HUES64 (cell line): ENCODE data around the gene ACVR1C.

Experiments
- H3K27ac ChIP-seq: 2 replicates; pipeline ENCODE4 v1.7.0; 2013; ENCODE audit warnings: low read depth, low read length, inconsistent platforms
- H3K27me3 ChIP-seq: 2 replicates; pipeline ENCODE4 v1.6.1; 2013; ENCODE audit warnings: mild to moderate bottlenecking, low read length; ENCODE audit not compliant: insufficient read depth
- H3K36me3 ChIP-seq: 2 replicates; pipeline ENCODE4 v1.6.1; 2013; ENCODE audit warnings: mild to moderate bottlenecking, low read length; ENCODE audit not compliant: insufficient read depth
- H3K4me1 ChIP-seq: 2 replicates; pipeline ENCODE4 v1.6.1; 2013; ENCODE audit warnings: mild to moderate bottlenecking, low read length, moderate library complexity; ENCODE audit not compliant: insufficient read depth
- H3K4me3 ChIP-seq: 2 replicates; pipeline ENCODE4 v1.5.1; 2013; ENCODE audit warnings: mild to moderate bottlenecking, low read length, moderate library complexity
- H3K9ac ChIP-seq: 2 replicates; pipeline ENCODE4 v1.6.1; 2013; ENCODE audit warnings: mild to moderate bottlenecking, low read depth, low read length
- H3K9me3 ChIP-seq: 2 replicates; pipeline ENCODE4 v1.6.1; 2013; ENCODE audit warnings: low read depth, low read length; ENCODE audit not compliant: insufficient read depth
- WGBS: fragments of 150-250, 120-280 bp; methylation state at CpG from one replicate; pipeline ENCODE4 v1.1.7; 2013; ENCODE audit warnings: missing lambda C conversion rate; 5-methylcytosine and 5-hydroxymethylcytosine counted together

Gene ACVR1C

DNA sequence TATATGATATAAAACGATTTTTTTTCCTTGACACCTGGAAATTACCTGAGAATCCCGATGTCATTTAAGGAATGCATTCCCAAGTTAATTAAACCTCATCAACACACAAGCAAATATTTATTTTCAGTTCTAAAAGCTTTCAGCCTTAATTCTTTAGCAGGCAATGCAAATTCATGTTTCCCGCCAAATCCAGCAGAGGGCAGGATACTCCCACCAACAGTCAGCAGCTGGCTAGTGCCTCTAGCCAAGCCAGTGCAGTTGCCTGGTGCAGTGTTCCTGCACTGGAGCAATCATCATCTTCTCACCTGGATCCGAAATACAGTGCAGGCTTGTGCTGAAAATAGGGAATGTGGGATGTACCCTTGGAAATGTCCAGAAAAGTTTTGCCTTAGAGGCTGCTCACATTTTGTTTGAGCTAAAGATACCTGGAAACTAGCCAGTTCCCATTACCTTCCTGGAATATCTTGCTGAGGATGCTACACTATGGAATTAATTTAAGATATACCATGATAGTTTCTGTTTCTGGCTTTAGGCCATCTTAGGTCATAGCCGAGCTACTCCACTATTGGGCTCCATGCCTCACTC is 136.4 kb downstream of the ACVR1C start:
- 25% methylated on average over 5 of the region's 5 CpGs for WGBS
- no peaks in the 10 kb centered on the region for H3K9me3 ChIP-seq
- no peak overlapping the region for H3K9ac ChIP-seq
- no peaks in the 10 kb centered on the region for H3K27me3 ChIP-seq
- H3K4me3 ChIP-seq: no peak overlapping the region
- H3K27ac ChIP-seq: no peak overlapping the region
- H3K4me1 ChIP-seq: no peaks in the 10 kb centered on the region
- H3K36me3 ChIP-seq: no peaks in the 10 kb centered on the region

DNA sequence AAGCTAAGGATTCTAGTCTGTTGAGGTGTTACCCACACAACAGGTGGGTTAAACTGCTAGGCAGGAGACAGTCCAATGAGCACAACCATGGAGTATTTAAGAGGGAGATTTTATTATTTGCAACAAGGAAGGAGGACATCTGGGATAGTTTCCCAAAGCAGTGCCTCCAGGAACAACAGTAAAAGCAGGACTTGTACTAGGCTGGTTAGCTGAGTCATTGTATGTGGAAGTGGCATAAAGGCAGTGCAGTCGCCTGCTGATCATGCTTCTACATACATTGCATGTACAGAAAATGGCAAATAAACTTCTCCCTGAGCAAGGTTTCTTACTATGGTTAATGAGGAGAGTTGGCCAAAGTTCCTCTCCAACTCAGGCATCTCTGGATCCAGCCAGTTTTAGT is 138.7 kb downstream of the ACVR1C start:
- Histone ChIP-seq H3K27me3 (no peaks in the 10 kb centered on the region), H3K9ac (no peak overlapping the region), H3K36me3 (no peaks in the 10 kb centered on the region), H3K4me1 (no peaks in the 10 kb centered on the region), H3K9me3 (no peaks in the 10 kb centered on the region), H3K4me3 (no peak overlapping the region), H3K27ac (no peak overlapping the region)
- WGBS: 89% methylated on average over 1 of the region's 1 CpG

DNA sequence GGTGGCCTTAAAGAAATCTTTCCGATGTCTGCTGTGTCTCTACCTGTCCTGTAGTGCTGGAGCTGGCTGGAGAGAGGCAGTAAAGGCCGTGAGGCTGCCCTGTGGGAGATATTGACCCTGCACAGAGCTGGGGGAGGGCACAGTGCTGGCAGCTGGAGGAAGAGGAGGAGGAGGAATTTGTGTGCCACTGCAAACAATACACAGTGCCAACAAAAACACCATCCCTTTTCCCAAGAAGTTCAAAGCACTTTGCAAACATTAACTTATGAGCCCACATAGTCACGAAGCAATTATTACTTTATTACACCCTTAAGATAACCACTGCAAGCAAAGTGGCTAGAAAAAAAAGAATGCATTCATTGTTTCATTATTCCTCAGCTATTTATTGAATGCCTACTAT is 139.8 kb downstream of the ACVR1C start:
- Histone ChIP-seq H3K4me1 (no peaks in the 10 kb centered on the region), H3K27me3 (no peaks in the 10 kb centered on the region), H3K27ac (no peak overlapping the region), H3K9me3 (no peaks in the 10 kb centered on the region), H3K9ac (no peak overlapping the region), H3K36me3 (no peaks in the 10 kb centered on the region), H3K4me3 (no peak overlapping the region)
- 81% methylated on average over 3 of the region's 3 CpGs for WGBS

DNA sequence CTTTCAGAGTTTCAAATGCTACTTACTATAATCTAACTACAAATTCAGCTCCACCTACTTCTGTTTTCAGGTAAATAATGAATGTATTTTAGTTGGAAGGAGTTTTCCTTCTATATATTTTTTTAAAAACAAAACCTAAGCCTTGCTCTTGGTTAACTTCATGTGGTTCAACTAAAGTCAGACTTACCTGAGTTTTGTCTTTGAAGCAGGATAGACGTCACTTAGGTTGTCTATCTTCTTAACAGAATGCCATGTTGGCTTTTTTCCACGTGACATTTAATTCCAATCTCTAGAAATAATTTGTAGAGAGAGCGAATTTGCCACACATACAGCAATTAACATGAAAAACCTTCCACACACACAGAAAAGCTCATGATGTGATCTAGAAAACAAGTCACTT is 140.9 kb downstream of the ACVR1C start:
- Histone ChIP-seq H3K9ac (no peak overlapping the region), H3K36me3 (no peaks in the 10 kb centered on the region), H3K27me3 (no peaks in the 10 kb centered on the region), H3K4me3 (no peak overlapping the region), H3K9me3 (no peaks in the 10 kb centered on the region), H3K4me1 (no peaks in the 10 kb centered on the region), H3K27ac (no peak overlapping the region)
- 94% methylated on average over 3 of the region's 3 CpGs for WGBS

DNA sequence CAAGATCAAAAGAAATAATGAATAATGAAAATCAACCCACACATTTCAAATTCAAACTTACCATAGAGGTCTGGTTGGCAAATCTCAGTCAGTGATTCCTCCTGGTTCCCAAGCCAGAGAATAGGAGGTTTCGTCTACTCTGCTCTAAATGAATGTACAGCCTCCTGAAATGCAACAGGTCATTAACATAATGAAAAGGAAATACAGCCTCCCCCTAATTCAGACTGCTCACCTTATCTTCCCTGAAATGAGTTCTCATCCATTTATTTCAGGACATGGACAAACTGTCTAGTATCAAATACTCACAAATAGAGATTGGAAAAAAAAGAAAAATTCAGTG is 141.4 kb downstream of the ACVR1C start:
- 84% methylated on average over 1 of the region's 1 CpG for WGBS
- no peak overlapping the region for H3K9ac ChIP-seq
- H3K9me3 ChIP-seq: no peaks in the 10 kb centered on the region
- no peaks in the 10 kb centered on the region for H3K27me3 ChIP-seq
- H3K27ac ChIP-seq: no peak overlapping the region
- H3K36me3 ChIP-seq: no peaks in the 10 kb centered on the region
- no peaks in the 10 kb centered on the region for H3K4me1 ChIP-seq
- H3K4me3 ChIP-seq: no peak overlapping the region

DNA sequence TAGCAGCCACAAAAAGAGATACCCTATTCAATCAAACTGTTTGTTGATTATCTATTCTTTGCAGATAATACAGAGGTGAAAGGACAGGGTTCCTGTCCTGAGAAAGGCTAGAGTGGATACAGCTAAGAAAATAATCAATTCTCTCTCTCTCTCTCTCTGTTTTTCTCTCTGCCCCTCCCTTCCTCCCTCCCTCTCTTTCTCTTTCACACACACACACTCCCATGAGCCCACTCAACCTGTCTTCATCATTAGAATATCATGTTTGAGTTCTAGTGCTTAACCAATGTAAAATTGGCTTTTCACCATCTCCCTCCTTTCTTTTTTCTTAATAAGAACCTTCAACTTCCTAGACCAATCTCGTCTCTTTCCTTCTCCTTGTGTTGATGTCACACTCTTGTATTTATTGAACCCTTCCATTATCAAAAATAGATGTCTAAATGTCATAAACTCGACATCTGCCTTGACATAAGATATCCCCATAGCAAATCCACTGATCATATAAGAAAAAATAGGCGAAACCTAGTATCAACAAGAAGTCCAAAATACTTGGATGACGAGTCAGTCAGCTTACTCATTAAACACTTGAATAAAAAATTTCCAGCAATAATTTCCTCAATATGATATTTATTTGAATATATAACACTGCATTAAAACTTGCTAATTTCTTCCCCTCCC is 141.9 kb downstream of the ACVR1C start:
- H3K9me3 ChIP-seq: no peaks in the 10 kb centered on the region
- H3K9ac ChIP-seq: no peak overlapping the region
- no peaks in the 10 kb centered on the region for H3K36me3 ChIP-seq
- no peaks in the 10 kb centered on the region for H3K4me1 ChIP-seq
- H3K27ac ChIP-seq: no peak overlapping the region
- WGBS: 92% methylated on average over 4 of the region's 4 CpGs
- no peak overlapping the region for H3K4me3 ChIP-seq
- no peaks in the 10 kb centered on the region for H3K27me3 ChIP-seq

DNA sequence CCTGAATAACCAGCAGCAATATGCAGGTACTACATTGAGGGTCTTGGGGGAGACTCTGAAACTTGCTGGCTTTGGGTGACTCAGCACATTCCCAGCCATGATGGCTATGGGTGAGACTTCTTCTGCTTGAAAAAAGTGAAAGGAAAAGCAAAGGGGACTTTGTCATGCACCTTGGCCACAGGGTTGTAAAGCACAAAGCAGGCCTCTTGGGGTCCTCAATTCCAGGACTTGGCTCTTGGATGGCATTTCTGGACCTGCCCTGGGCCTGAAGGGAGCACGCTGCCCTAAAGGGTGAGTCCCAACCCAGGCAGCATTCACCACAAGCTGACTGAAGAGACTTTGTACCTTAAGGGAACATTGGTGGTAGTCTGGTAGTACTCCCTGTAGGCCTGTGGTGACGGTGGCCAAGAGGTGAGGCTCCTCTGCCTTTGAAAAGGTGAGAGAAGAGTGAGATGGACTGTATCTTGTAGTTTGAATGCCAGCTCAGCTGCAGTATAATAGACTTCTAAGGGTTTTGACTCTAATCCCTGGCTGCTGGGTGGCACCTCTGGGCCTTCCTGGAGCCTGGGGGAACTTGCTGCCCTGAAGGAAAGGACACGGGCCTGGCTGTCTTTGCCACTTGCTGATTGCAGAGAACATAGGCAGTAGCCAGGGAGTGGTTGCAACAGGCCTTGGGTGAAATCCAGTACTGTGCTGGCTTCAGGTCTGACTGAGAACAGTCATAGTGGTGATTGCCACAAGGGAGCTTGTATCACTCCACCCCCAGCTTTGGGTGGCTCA is 148.3 kb downstream of the ACVR1C start:
- Histone ChIP-seq H3K36me3 (no peaks in the 10 kb centered on the region), H3K4me1 (no peaks in the 10 kb centered on the region), H3K27me3 (no peaks in the 10 kb centered on the region), H3K9me3 (no peaks in the 10 kb centered on the region), H3K9ac (no peak overlapping the region), H3K27ac (no peak overlapping the region), H3K4me3 (no peak overlapping the region)
- WGBS: 97% methylated on average over 3 of the region's 3 CpGs

DNA sequence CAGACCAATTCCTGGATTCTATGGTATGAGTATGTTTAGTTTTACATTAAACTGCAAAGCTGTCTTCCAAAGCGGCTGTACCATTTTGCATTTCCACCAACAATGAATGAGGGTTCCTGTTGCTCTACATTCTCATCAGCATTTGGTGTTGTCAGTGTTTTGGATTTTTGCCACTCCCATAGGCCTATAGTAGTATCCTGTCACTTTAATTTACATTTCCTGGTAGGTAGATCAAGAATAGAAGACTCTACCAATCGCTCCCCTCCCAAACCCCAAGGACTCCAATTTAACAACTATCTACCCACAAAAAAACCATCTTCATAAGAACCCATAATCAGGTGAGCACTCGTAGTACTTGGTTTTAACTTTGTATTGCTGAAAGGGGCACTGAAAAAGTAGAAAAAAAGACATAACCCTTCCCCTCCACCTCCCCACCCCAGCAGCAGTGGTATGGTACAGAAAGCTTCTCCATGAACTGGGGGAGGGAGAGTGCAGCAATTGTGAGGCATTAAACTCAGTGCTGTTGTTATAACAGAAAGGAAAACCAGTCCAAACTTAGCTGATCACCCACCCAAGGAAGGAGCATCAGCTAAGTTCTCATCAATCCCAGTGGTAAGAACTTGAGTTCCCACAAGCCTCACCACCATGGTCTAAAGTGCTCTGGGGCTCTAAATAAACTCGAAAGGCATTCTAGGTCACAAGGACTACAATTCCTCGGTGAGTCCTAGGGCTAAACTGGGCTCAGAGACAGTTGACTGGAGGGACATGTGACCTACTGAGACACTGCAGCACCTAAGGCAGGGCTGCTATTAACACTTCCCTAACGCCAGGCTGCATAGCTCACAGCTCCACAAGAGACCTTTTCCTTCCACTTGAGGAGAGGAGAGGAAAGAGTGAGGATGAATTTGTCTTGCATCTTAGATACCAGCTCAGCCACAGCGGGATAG is 149.3 kb downstream of the ACVR1C start:
- 92% methylated on average over 6 of the region's 7 CpGs for WGBS
- no peak overlapping the region for H3K9ac ChIP-seq
- no peaks in the 10 kb centered on the region for H3K36me3 ChIP-seq
- no peaks in the 10 kb centered on the region for H3K9me3 ChIP-seq
- no peak overlapping the region for H3K27ac ChIP-seq
- H3K4me3 ChIP-seq: no peak overlapping the region
- no peaks in the 10 kb centered on the region for H3K27me3 ChIP-seq
- H3K4me1 ChIP-seq: no peaks in the 10 kb centered on the region

DNA sequence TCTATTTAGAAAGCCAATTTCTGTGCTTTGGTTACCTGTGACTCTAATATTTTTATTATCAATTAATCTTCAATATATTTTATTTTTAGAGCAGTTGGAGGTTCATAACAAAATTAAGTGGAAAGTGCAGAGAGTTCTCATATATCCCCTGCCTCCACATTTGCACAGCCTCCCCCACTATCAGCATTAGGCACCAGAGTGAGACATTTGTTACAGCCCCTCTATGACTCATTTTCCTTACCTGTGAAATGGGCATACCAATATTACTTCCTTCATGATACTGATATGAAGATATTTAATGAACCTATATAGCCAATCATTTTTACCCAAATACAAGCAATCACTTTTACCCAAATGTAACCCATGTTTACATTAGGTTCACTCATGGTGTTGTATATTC is 150.7 kb downstream of the ACVR1C start:
- Histone ChIP-seq H3K36me3 (no peaks in the 10 kb centered on the region), H3K4me1 (no peaks in the 10 kb centered on the region), H3K27ac (no peak overlapping the region), H3K9me3 (no peaks in the 10 kb centered on the region), H3K27me3 (no peaks in the 10 kb centered on the region), H3K9ac (no peak overlapping the region), H3K4me3 (no peak overlapping the region)

DNA sequence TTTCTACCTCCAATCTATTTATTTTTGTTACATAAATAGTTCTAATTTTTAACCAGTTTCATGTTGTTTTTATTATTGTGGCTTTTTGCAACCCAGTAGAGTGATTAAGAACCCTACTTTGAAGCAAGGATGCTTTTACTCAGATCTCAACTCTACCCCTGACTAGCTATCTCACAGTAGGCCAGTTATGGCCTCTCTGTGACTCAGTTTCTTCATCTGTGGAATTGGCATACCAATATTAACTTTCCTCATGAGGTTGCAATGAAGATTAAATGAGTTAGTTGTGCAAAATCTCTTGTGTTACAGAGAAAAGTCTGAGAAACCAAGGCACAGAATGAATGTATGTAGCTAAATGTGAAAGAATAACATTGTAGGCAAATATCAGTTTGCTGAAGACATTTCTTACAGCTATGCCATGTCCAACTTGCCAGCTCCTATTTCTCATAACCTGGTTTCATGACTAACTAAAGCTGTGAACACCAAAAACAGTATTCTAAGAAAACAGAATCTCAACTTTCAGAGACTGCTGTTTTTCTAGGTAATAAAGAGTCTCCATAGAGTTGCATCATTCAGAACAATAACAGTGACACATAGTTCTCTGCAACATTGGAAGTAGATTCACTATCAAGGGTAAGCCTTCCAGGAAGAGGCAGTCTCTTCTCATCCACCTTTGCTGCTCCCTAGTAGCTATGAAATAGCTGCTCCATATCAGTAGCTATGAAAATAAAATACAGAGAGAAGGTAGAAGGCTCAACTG is 151.5 kb downstream of the ACVR1C start:
- H3K9me3 ChIP-seq: no peaks in the 10 kb centered on the region
- no peak overlapping the region for H3K4me3 ChIP-seq
- no peak overlapping the region for H3K9ac ChIP-seq
- no peak overlapping the region for H3K27ac ChIP-seq
- H3K27me3 ChIP-seq: no peaks in the 10 kb centered on the region
- no peaks in the 10 kb centered on the region for H3K36me3 ChIP-seq
- H3K4me1 ChIP-seq: no peaks in the 10 kb centered on the region
